Sigmoid colon (tissue), 3 donors: ENCODE data around the gene EIF4E2.

Experiments used
- CTCF ChIP-seq, 4 experiments: fragments of 450-650 bp in 3 of 4; fragments of 200-600 bp in 1 of 4; IDR thresholded peaks; one replicate each; pipeline ENCODE4 v1.5.1; 2016 to 2019; ENCODE audit warnings: antibody characterized with exemption in 4 of 4, mild to moderate bottlenecking in 3 of 4, moderate library complexity in 2 of 4
- POLR2A ChIP-seq, 2 donors: fragments of 450-650 bp; IDR thresholded peaks; one replicate each; pipeline ENCODE4 v1.6.1; 2016; ENCODE audit warnings: antibody characterized with exemption in 2 of 2, mild to moderate bottlenecking in 2 of 2, moderate library complexity in 2 of 2

DNA sequence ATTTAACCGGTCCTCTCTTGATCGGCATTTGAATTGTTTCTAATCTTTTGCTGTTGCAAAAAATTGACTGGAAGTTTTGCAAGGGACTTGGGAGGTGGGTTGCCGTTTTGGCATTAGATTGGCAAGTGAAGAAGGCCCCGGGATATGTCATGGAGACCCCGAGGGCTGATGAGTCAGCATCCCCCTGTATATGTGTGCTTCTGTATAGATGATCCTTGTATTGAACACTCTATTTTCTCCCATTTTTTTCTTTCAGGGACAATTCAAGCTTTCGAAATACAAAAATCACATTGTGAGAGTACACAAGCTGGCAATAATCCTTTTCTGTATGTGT, 30.1 kb downstream of the EIF4E2 start:
- TF ChIP-seq POLR2A (IDR thresholded peaks at IDR 0.05) (no peak), CTCF (IDR thresholded peaks at IDR 0.05) (no peak)
